DOHH2 (cell line): ENCODE results near the gene CLCN6.

ENCODE experiments used
- H3F3A ChIP-seq: fragments of 200-600 bp; sonication (generic), shearing (Covaris generic); 2 replicates; pipeline ENCODE4 v1.6.0; 2016; ENCODE audit warnings: antibody characterized with exemption, mild to moderate bottlenecking; ENCODE audit not compliant: control insufficient read depth, insufficient read depth
- H3K27ac ChIP-seq: fragments of 200-600 bp; sonication (generic); 2 replicates; pipeline ENCODE4 v1.5.1; 2014; ENCODE audit warnings: low read depth, mild to moderate bottlenecking, low read length, moderate library complexity
- H3K27me3 ChIP-seq: fragments of 200-600 bp; sonication (generic); 2 replicates; pipeline ENCODE4 v1.6.1; 2014; ENCODE audit warnings: mild to moderate bottlenecking, low read length, mixed read lengths; ENCODE audit not compliant: control insufficient read depth
- H3K36me3 ChIP-seq: fragments of 200-600 bp; sonication (generic); 2 replicates; pipeline ENCODE4 v1.6.1; 2014; ENCODE audit warnings: mild to moderate bottlenecking, low read length, moderate library complexity, mixed read lengths; ENCODE audit not compliant: control insufficient read depth
- H3K4me1 ChIP-seq: fragments of 200-600 bp; sonication (generic); 2 replicates; pipeline ENCODE4 v1.6.1; 2014; ENCODE audit warnings: mild to moderate bottlenecking, low read length, mixed read lengths; ENCODE audit not compliant: control insufficient read depth
- H3K4me2 ChIP-seq: fragments of 200-600 bp; sonication (generic); 2 replicates; pipeline ENCODE4 v1.6.0; 2014; ENCODE audit warnings: mild to moderate bottlenecking, low read length, moderate library complexity
- H3K4me3 ChIP-seq: fragments of 200-600 bp; sonication (generic); 2 replicates; pipeline ENCODE4 v1.5.1; 2014; ENCODE audit warnings: mild to moderate bottlenecking, low read length, mixed read lengths
- H3K79me2 ChIP-seq: fragments of 200-600 bp; sonication (generic); 2 replicates; pipeline ENCODE4 v1.6.1; 2014; ENCODE audit warnings: mild to moderate bottlenecking, low read length, mixed read lengths; ENCODE audit not compliant: control insufficient read depth
- H3K9me2 ChIP-seq: fragments of 200-600 bp; sonication (generic); replicated peaks from 2 replicates; pipeline ENCODE4 v1.6.1; 2014; ENCODE audit warnings: mild to moderate bottlenecking, low read length, mixed read lengths; ENCODE audit not compliant: control insufficient read depth
- H3K9me3 ChIP-seq: fragments of 200-600 bp; sonication (generic); 2 replicates; pipeline ENCODE4 v1.6.1; 2014; ENCODE audit warnings: antibody characterized with exemption, low read length, mixed read lengths; ENCODE audit not compliant: control insufficient read depth, insufficient read depth
- H4K20me1 ChIP-seq: fragments of 200-600 bp; sonication (generic); 2 replicates; pipeline ENCODE4 v1.6.0; 2014; ENCODE audit warnings: low read depth, mild to moderate bottlenecking, antibody characterized with exemption, low read length, moderate library complexity; ENCODE audit not compliant: control insufficient read depth, insufficient read depth
- EZH2phosphoT487 ChIP-seq: fragments of 200-600 bp; sonication (generic); IDR thresholded peaks from 2 replicates; pipeline ENCODE4 v1.6.1; 2017; ENCODE audit warnings: borderline replicate concordance, mild to moderate bottlenecking, antibody characterized with exemption, low read length, moderate library complexity, mixed read lengths
- TF ChIP-seq, protein P1 (sequence below): fragments of 200-600 bp; sonication (generic); IDR thresholded peaks from one replicate; pipeline ENCODE4 v1.5.1; 2014; ENCODE audit warnings: antibody characterized with exemption, mild to moderate bottlenecking, low read depth, low read length; ENCODE audit not compliant: poor library complexity, severe bottlenecking

Gene CLCN6

DNA sequence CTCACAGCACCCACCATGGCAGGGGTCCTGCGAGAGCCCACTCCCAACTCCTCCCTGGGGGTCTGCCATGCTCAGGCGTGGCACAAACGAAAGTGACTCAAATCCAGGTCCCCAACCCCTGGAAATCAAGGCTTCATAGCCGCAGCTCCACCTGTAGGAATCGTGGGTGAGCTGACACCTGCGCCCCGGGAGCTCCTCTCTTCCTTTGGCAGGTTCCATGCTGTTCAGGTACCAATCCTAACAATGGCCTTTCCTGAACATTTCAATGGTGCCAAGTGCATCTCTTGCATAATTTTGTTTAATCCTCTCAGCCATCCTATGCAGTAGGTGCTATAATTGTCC lies 81.6 kb downstream of the CLCN6 start:
- Histone ChIP-seq H3K4me3 (no peak overlapping the region), H4K20me1 (no peaks in the 10 kb centered on the region), H3K4me2 (no peak overlapping the region), H3K27me3 (peaks cover 16% of the 10 kb centered on the region), H3K27ac (no peak overlapping the region), H3F3A (no peaks in the 10 kb centered on the region), H3K4me1 (peaks cover 17% of the 10 kb centered on the region), H3K36me3 (no peaks in the 10 kb centered on the region), H3K9me2 (no peaks in the 10 kb centered on the region), H3K9me3 (no peaks in the 10 kb centered on the region), H3K79me2 (no peaks in the 10 kb centered on the region)
- TF ChIP-seq, protein P1, sequence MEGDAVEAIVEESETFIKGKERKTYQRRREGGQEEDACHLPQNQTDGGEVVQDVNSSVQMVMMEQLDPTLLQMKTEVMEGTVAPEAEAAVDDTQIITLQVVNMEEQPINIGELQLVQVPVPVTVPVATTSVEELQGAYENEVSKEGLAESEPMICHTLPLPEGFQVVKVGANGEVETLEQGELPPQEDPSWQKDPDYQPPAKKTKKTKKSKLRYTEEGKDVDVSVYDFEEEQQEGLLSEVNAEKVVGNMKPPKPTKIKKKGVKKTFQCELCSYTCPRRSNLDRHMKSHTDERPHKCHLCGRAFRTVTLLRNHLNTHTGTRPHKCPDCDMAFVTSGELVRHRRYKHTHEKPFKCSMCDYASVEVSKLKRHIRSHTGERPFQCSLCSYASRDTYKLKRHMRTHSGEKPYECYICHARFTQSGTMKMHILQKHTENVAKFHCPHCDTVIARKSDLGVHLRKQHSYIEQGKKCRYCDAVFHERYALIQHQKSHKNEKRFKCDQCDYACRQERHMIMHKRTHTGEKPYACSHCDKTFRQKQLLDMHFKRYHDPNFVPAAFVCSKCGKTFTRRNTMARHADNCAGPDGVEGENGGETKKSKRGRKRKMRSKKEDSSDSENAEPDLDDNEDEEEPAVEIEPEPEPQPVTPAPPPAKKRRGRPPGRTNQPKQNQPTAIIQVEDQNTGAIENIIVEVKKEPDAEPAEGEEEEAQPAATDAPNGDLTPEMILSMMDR = no peak
- no peak for TF ChIP-seq EZH2phosphoT487

DNA sequence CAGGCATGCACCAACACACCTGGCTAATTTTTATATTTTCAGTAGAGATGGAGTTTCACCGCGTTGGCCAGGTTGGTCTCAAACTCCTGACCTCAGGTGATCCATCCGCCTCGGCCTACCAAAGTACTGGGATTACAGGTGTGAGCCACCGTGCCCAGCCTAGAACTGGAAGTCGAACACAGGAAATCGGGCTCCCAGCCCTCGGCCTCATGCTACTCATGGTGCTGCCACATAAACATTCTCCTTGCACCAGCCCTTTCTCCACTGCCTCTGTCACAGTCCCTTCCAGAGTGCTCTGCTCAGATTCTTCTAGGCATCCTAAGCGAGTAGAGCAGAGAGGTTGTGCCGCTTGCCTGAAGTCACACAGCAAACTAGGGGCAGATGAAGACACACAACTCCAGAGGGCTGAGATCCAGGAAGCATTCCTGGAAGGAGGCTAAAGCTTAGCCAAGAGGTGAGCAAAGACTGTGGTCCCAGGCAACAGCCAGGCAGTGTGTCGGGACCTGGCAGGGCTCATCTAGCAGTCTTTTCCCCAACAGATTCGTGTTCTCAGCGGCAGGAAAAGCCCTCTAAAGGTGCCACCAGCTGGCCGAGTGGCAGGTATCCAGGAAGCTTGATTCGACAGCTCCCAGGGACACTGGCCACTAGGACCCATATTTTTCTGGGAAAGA lies 82.3 kb downstream of the CLCN6 start:
- H4K20me1 ChIP-seq = no peaks in the 10 kb centered on the region
- no peak overlapping the region for H3K27ac ChIP-seq
- H3K79me2 ChIP-seq = no peaks in the 10 kb centered on the region
- no peak overlapping the region for H3K4me3 ChIP-seq
- TF ChIP-seq EZH2phosphoT487 = no peak
- TF ChIP-seq, protein P1 = no peak
- peaks cover 12% of the 10 kb centered on the region for H3K4me1 ChIP-seq
- no peaks in the 10 kb centered on the region for H3F3A ChIP-seq
- H3K9me3 ChIP-seq = no peaks in the 10 kb centered on the region
- H3K36me3 ChIP-seq = no peaks in the 10 kb centered on the region
- H3K4me2 ChIP-seq = no peak overlapping the region
- H3K9me2 ChIP-seq = no peaks in the 10 kb centered on the region
- H3K27me3 ChIP-seq = peaks cover 10% of the 10 kb centered on the region

DNA sequence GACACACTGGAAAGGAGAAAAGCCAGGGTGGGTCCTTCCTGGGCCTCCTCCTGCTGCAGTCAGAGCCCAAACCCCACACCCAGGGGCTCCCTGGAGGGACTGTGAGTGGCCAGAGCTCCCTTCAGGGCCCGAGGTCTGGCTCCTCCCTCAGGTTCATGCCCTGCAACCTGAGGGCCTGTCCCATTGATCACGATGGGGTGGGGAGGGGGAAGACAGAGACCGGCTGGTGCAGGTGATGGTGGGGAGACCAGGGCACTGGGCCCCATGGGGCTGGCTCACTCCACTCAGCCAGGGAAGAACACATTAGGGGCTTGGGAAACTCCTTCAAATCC lies 82.9 kb downstream of the CLCN6 start:
- H3K9me3 ChIP-seq = no peaks in the 10 kb centered on the region
- H3K4me1 ChIP-seq = peaks cover 16% of the 10 kb centered on the region
- no peak overlapping the region for H3K27ac ChIP-seq
- no peak overlapping the region for H3K4me3 ChIP-seq
- no peaks in the 10 kb centered on the region for H3K79me2 ChIP-seq
- no peak for TF ChIP-seq EZH2phosphoT487
- TF ChIP-seq, protein P1 = no peak
- H3K4me2 ChIP-seq = no peak overlapping the region
- no peaks in the 10 kb centered on the region for H3F3A ChIP-seq
- H3K9me2 ChIP-seq = no peaks in the 10 kb centered on the region
- no peaks in the 10 kb centered on the region for H3K36me3 ChIP-seq
- no peaks in the 10 kb centered on the region for H4K20me1 ChIP-seq
- peaks cover 8% of the 10 kb centered on the region for H3K27me3 ChIP-seq
